ENCODE data around the gene USP47. TPM values are rescaled to one million over a fixed set of nuclear protein-coding genes. Genes with fewer than 3 reads are reported as not detected.

USP47 gene
- total RNA-seq, 1 experiment from 2014 or later, result 24.2 TPM

GRCh38 chr11:11901929-11902328, 60.2 kb downstream of the USP47 start:
- Histone ChIP-seq H3K9me3 (ENCODE audit: insufficient read depth, low read depth) (no peaks in the 10 kb centered on the region), H3K9me2 (ENCODE audit: insufficient read depth) (no peaks in the 10 kb centered on the region), H3K27me3 (ENCODE audit: insufficient read depth, low read depth) (no peaks in the 10 kb centered on the region), H3K4me1 (replicated peaks; ENCODE audit: insufficient read depth) (no peaks in the 10 kb centered on the region), H3K36me3 (ENCODE audit: low read depth) (no peaks in the 10 kb centered on the region), H3K4me3 (no peak overlapping the region), H3K4me2 (no peak overlapping the region), H4K20me1 (ENCODE audit: insufficient read depth) (no peaks in the 10 kb centered on the region), H3F3A (ENCODE audit: insufficient read depth, low read depth) (0 out of 2 replicates have a peak, but pooled peaks cover 2% of the 10 kb centered on the region), H3K27ac (no peak overlapping the region), H3K79me2 (ENCODE audit: low read depth) (no peaks in the 10 kb centered on the region), H2AFZ (no peak overlapping the region)
- CTCF ChIA-PET, result no interaction called here
- POLR2A ChIA-PET (ENCODE audit: unreplicated experiment), result no interaction called here
- TF ChIP-seq EZH2 (IDR thresholded peaks at IDR 0.05; ENCODE audit: low read depth), result no peak
- TF ChIP-seq CTCF (conservative IDR thresholded peaks at IDR 0.05), result no peak
- BruUV-seq (replicated peaks), result no TSS peak
- DNase-seq, result no peak
- intact Hi-C loops (cut with micrococcal nuclease; ENCODE audit: unreplicated experiment), result no loop called here

GRCh38 chr11:11909727-11910126, 68.0 kb downstream of the USP47 start:
- BruUV-seq (replicated peaks), result no TSS peak
- Histone ChIP-seq H3K4me3 (no peak overlapping the region), H3K79me2 (ENCODE audit: low read depth) (no peaks in the 10 kb centered on the region), H3K27me3 (ENCODE audit: insufficient read depth, low read depth) (no peaks in the 10 kb centered on the region), H3K9me2 (ENCODE audit: insufficient read depth) (no peaks in the 10 kb centered on the region), H3K4me1 (replicated peaks; ENCODE audit: insufficient read depth) (no peaks in the 10 kb centered on the region), H4K20me1 (ENCODE audit: insufficient read depth) (no peaks in the 10 kb centered on the region), H3K27ac (no peak overlapping the region), H3K9me3 (ENCODE audit: insufficient read depth, low read depth) (no peaks in the 10 kb centered on the region), H3K4me2 (no peak overlapping the region), H3F3A (ENCODE audit: insufficient read depth, low read depth) (no peaks in the 10 kb centered on the region), H2AFZ (no peak overlapping the region), H3K36me3 (ENCODE audit: low read depth) (no peaks in the 10 kb centered on the region)
- POLR2A ChIA-PET (ENCODE audit: unreplicated experiment), result no interaction called here
- intact Hi-C loops (cut with micrococcal nuclease; ENCODE audit: unreplicated experiment), result no loop called here
- CTCF ChIA-PET, result no interaction called here
- no peak for TF ChIP-seq CTCF (conservative IDR thresholded peaks at IDR 0.05)
- no peak for TF ChIP-seq EZH2 (IDR thresholded peaks at IDR 0.05; ENCODE audit: low read depth)
- no peak for DNase-seq

- Histone ChIP-seq H3K4me2 (no peak overlapping the region), H2AFZ (no peak overlapping the region), H3K9me3 (ENCODE audit: insufficient read depth, low read depth) (no peaks in the 10 kb centered on the region), H3K27ac (no peak overlapping the region), H3K9me2 (ENCODE audit: insufficient read depth) (no peaks in the 10 kb centered on the region), H3K4me1 (replicated peaks; ENCODE audit: insufficient read depth) (no peaks in the 10 kb centered on the region), H3K27me3 (ENCODE audit: insufficient read depth, low read depth) (no peaks in the 10 kb centered on the region), H3F3A (ENCODE audit: insufficient read depth, low read depth) (no peaks in the 10 kb centered on the region), H3K36me3 (ENCODE audit: low read depth) (no peaks in the 10 kb centered on the region), H3K4me3 (no peak overlapping the region), H3K79me2 (ENCODE audit: low read depth) (no peaks in the 10 kb centered on the region), H4K20me1 (ENCODE audit: insufficient read depth) (no peaks in the 10 kb centered on the region)
- ChIA-PET CTCF (no interaction called here), POLR2A (ENCODE audit: unreplicated experiment) (no interaction called here)
- TF ChIP-seq CTCF (conservative IDR thresholded peaks at IDR 0.05), result no peak
- TF ChIP-seq EZH2 (IDR thresholded peaks at IDR 0.05; ENCODE audit: low read depth), result no peak
- no peak for DNase-seq
- no TSS peak for BruUV-seq (replicated peaks)
- intact Hi-C loops (cut with micrococcal nuclease; ENCODE audit: unreplicated experiment), result no loop called here
Observed at GRCh38 chr11:11910541-11910940, 68.8 kb downstream of the USP47 start.

All from PC-9 (cell line).